Stimulated activated CD4-positive, alpha-beta T cell treated with anti-CD3 and anti-CD28 coated beads, Interleukin-1b, Interleukin-23, amount 100 ng/mL, for 4 hours (primary cell): ENCODE results near the gene ACADVL.
"Not testable (repeated sequence)": the region's sequence is repeated elsewhere in the genome, so short reads cannot be mapped to it uniquely, and the experiment has no call there.

Source experiments
- DNase-seq, 2 donors: peaks; one replicate each; pipeline ENCODE4 v3.0.0-alpha.2; 2020; ENCODE audit warnings: low read depth in 2 of 2

Gene ACADVL

DNA sequence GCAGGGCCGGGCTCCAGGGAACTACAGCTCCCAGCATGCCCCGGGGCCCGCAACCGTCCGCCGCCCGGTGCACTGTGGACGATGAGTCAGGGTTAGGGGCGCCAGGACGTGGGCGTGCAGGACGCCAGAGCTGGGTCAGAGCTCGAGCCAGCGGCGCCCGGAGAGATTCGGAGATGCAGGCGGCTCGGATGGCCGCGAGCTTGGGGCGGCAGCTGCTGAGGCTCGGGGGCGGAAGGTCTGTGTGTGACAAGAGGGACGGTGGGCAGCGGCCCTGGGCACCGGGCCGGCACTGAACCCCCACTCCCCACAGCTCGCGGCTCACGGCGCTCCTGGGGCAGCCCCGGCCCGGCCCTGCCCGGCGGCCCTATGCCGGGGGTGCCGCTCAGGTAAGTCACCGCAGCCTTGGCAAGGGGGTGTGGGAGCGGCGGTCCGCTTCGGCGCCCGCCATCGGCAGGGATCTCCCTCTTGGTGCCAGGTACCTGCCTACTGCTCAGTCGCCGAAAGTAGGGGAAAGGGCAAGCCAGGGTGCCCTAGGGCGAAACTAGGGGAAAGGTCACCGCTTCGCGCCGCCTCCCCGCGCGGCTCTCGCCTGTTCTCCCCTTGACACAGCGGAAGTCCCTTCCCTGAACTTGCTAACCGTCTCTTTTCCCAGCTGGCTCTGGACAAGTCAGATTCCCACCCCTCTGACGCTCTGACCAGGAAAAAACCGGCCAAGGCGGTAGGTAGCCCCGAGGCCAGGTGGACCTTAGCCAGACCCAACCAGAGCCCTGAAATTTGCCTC, at the start of gene ACADVL, which contains the start of gene DLG4:
Gene ACADVL (plus strand): TSS at position 127 of the 781 bp plus-strand sequence. CDS start 47 bp downstream, at position 174.
Gene DLG4 (minus strand): TSS at position 25 of the 781 bp plus-strand sequence.
- peak; percentile 55 to 76 for DNase-seq

DNA sequence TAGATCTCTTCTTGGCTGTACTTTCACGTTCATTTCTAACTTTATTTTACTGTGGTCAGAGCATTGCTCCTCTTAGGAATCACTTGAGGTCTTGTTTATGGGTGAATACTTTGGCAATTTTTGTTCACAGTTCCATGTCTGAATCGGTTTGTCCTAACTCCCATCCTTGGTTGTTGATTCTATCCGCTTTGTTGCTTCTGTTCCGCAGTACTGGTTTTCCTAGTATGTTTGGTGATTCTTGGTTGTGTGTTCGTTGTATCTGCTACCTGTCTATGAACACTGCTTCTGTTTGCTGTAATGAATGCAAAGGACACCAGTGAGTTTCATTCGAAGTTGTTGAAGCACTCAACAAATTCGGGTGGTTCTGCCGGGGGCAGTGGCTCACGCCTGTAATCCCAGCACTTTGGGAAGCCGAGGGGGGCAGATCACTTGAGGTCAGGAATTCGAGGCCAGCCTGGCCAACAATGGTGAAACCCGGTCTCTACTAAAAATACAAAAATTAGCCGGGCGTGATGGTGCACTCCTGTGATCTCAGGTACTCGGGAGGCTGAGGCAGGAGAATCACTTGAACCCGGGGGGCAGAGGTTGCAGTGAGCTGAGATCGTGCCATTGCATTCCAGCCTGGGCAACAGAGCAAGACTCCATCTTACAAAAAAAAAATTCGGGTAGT, 47.1 kb upstream of the ACADVL start:
- not testable (repeated sequence) for DNase-seq

DNA sequence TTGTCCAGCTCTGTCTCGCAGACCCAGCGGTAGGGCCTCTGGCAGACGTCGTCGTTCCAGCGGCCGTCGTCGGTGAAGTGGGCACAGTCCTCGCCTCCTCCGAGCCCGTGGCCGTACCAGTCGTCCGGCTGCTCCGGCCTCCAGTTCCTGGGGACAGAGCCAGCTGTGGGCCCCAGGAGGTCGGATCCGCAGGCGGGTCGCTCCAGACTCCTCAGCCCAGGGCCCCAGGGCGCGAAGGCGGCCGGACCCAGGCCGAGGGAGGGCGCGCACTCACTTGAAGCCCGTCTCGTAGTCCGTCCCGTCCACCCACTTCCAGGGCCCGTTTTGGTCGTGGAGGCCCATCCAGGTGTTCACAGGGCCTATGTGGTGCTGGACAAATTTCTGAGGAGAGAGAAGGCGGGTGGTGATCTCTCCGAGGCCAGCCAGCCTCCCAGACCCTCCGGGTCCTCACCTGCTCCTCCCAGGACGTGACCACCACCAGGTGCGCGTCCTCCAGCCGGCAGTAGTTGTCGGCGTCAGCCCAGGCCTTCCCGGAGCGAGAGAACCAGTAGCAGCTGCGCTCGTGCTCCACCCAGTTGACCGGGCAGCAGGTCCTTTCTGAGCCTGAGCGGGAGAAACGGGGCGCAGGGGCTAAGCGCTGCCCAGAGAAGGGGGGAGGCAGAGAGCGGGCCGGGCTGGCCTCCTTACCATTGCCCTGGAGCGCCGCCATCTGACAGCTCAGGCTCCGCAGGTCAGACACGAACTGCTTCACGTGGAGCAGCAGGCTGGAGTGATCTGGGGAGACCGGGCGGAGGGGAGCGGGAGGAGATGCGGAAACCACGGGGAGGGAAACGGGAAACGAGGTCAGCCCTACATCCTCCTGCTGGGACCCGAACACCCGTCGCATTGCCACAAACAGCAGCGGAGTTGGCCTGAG, 45.8 kb upstream of the ACADVL start:
- DNase-seq: peak; percentile 8 to 27

DNA sequence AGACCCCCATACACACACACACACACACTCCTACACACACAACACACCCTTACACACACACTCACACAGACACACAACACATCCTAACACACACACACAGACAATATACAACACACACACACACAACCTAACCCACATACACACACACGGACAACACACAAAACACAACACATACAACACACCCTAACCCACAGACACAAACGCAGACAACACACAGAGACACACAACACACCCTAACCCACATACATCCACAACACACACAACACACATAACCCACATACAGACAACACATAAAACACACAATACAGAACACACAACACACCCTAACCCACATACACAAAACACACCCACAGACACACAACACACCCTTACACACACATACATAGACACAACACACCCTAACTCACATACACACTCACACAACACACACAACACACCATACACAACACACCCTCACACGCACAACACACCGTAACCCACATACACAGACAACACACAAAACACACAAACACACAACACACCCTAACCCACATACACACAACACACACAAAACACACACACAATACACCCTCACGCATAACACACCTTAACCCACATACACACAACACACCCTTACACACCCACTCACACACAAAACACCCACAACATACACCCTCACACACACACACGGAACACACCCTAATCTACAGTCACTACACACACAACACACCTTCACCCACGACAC, 45.0 kb upstream of the ACADVL start:
- no peak for DNase-seq

DNA sequence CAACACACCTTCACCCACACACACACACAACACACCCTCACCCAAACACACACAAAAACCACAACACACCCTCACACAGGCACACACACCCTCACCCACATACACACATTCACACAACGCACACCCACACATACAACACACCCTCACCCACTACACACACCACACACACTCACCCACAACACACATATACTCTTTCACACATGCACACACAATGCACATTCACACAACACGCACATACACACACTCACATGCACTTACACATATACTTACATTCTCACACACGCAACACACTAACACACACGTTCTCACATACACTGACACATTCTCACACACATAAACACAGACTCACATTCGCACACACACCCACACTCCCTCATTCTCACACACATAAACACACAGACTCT, 44.4 kb upstream of the ACADVL start:
- no peak for DNase-seq

DNA sequence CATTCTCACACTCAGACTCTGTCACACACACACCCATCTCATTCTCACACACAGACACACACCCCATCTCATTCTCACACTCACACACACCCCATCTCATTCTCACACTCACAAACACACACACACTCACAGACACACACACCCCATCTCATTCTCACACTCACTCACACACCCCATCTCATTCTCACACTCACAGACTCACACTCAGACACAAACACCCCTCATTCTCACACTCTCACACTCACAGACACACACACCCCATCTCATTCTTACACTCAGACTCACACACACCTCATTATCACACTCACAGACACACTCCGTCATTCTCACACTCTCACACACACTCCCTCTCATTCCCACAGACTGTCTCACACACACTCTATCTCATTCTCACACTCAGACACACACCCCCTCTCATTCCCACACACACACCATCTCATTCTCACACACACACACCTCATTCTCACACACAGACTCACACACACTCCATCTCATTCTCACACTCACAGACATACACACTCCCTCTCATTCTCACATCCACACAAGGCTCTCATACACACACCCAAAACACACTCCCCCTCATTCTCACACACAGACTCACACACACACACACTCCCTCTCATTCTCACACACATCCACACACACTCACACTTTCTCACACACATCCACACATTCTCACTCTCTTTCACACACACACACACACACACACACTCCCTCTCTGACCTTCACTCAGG, 43.5 kb upstream of the ACADVL start:
- DNase-seq: no peak

DNA sequence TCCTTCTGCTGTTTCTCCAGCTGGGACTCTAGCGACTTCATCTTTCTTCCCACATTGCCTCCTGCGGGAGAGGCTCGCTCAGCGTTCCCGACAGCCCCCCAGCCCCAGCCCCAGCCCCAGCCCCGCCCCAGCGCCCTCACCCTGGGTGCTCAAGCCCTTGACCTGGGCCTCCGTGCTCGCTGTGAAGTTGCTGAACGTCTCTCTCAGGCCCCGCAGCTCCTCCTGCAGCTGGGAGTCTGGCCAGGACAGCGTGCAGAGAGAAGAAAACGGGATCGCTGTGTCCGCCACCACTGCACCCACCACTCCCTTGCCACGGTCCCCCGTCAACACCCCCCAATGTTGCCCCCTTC, 42.9 kb upstream of the ACADVL start:
- no peak for DNase-seq

DNA sequence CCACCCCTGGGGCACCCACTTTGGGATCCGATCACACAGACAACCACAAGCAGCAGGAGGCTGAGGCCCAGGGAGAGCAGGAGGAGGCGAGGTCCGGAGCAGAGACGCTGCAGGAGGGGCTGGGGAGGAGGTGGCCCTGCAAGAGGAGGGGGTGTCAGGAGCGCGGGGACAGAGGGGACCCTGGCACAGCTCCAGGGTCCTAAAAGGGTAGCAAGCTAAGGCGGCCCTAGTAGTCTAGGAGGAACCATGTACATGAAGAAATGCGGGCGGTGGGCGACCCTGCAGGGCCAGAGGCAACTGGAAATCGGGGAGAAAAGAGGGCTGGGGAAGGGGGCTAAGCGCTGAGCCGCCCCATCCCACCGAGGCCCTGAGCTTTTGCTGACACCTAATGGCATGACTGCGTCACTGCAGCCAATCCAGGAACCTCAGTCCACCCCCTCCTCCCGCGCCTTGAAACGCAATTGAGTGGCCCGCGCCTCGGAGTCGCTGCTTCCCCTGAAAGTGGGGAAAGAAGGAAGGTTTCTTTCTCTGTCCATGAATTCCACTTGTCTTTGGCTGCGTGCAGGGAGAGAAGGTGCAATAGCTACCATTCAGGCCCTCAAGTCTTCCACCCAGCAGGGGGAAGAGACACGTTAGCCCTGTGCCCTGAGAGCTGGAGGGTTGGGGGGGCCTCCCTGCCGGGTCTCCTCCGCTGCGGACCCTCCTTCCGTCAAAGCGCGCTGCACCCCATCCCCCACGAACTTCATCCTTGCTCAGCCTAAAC, 42.4 kb upstream of the ACADVL start:
- peak; percentile 51 to 53 for DNase-seq

DNA sequence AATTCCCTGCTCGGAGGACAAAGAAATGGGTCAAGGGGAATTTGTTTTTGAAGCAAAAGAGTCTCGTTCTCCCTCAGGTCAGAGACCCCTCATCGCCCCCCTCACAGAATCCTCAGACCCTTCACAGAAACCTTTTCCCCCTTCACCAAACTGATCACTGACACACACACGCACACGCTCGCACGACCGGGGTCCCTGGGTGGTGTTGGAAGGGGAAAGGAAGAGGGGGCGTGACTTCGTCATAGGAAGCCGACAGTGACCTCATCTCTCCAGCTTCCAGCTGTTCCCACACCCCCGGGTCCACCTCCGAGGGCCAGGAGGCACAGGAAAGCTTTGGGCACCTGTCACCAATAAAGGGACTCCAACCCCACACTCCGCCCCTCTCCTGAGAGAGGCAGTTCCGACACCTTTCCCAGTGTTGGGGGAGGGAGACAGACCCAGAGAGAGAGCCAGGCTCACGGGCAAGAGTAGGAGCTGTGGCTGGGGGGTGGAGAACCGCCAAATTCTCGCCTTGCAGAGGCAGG, 41.7 kb upstream of the ACADVL start:
- no peak for DNase-seq

DNA sequence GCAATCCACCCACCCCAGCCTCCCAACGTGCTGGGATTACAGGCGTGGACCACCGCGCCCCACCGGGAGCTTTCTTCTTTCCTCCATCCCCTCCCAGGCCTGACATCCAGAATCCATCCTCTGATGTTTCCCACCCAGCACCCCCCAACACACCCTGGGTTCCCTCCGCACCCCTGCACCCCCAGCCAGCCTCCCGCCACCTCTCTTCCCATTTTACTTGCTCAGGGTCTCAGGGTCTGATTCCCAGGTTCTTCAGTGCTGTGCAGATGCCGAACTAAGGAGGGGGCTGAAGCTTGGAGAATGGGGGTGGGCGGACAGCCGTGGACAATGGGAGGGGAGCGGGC, 40.8 kb upstream of the ACADVL start:
- no peak for DNase-seq

DNA sequence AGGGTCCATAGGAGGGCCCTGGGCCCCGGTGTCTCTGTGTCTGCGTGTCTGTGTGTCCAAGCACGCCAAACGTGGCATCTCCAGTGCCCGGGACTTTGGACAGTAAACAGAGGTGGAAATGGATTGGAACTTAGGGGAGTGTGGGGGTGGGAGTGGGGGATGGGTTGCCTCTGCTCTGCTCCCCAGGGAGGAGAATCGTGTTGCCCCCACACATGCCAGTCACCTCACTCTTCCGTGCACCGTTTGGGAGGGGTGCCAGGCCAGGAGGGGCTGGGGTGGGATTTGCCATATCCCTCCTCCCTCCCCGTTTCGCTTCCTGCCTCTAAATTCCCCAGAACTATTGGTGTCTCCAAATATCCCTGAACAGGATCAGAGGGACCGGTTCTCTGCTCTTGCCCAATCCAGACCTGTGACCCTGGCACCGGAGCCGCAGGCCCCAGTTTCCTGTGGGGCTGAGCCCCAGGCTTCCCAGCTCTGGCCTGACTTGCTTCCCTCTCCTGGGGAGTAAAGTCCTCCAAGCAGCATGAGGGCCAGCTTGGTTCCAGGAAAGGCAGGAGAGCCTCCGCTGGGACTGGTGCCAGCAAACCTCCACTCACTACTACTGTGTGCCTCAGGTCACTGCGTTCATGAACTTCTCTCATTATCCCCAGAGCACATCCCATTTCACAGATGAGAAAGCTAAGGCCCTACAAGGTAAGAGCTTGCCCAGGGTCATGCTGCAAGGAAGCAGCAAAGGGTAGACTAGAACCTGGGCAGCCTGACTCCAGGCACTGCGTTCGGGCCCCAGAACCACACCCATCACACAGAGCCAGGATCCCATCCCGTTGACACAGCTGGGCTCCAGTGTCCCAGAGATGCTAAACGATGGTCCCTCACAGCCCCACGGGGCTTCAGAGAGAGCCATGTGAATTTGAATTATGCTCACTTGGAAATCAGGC, 40.2 kb upstream of the ACADVL start, which contains the start of gene ASGR1:
Gene ASGR1 (minus strand): TSS at position 54 of the 938 bp plus-strand sequence. CDS start 807 bp downstream, outside the sequence.
- DNase-seq: no peak

DNA sequence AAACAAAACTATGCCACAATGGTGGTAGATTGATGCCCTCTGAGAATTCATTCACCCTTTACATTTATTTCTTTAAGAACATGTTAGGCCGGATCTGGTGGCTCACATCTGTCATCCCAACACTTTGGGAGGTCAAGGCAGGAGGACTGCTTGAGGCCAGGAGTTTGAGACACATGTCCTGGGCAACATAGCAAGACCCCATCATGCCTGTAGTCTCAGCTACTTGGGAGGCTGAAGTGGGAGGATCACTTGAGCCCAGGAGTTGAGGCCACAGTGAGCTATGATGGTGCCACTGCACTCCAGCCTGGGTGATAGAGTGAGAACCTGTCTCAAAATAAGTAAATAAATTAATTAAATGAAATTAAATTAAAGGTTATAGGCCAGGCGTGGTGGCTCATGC, 37.6 kb upstream of the ACADVL start:
- not testable (repeated sequence) for DNase-seq

DNA sequence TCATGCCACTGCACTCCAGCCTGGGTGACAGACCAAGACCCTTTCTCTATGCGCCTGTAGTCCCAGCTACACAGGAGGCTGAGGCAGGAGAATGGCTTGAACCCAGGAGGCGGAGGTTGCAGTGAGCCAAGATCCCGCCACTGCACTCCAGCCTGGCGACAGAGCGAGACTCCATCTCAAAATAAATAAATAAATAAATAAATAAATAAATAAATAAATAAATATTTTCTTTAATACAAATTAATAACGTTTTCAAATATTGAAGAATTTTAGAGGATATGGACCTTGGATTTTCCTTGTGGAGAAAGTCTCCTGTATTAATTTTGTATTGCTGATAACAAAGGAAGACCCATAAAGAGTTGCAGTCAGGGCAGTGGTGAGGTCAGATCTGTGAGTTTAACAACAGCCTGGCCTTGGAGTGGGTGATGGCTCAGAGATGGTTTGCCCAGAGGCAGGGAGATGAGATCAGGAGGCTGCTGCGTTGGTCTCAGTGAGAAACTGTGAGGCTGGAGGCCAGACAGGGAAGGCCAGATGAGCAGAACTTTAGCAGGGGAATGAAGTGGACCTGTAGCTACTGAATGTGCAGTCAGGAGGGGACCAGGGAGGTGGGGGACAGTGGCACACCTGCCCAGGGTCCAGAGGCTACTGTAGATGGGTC, 36.2 kb upstream of the ACADVL start:
- no peak for DNase-seq

DNA sequence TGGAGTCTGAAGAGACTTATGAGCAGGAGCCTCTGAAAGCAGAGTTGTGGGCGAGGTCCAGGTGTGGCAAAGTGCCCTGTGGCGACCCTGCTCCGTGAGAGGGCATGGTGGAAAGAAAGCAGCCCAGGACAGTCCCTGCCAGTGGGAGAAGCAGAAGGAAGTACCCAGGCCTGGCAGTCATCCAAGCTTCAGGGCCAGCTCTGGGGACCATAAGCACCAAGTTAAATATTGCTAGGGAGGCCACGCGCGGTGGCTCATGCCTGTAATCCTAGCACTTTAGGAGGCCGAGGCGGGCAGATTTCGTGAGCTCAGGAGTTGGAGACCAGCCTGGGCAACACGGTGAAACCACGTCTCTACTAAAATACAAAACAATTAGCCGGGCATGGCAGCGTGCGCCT, 35.6 kb upstream of the ACADVL start:
- DNase-seq: no peak

DNA sequence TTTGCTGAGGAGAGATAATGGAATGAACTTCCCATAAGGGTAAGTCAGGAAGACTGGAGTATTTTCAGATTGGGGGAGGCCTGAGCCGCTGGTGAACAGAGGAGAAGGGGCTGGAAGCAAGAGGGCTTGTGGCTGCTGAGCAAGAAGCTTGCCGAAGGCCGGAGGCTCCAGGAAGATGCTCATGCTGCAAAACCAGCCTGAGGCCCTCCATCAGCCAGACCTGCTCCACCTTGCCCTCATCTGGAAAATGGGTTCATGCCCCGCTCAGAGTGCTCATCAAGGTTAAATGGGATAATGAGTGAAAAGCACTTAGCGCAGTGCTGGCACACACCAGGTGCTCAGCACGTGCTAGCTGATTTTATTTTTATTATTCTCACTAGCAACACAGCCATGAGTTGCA, 35.1 kb upstream of the ACADVL start:
- DNase-seq: no peak

DNA sequence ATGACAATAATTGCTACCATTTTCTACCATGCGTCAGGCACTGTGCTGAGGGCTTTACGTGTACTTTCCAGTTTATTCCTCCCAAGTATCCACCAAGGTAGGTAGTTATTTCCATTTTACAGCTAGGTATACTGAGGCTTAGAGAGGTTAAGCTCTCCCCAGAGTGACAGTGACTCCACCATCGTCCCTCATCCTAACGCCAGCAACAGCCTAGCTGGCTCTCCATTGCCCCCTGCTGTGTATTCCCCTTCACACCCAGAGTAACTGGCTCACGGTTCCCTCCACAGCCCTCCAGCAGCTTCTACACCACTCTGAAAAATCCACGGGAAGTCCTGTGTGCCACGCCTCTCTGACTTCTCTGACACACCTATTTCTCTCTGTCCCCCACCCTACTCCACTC, 33.5 kb upstream of the ACADVL start:
- DNase-seq: no peak

DNA sequence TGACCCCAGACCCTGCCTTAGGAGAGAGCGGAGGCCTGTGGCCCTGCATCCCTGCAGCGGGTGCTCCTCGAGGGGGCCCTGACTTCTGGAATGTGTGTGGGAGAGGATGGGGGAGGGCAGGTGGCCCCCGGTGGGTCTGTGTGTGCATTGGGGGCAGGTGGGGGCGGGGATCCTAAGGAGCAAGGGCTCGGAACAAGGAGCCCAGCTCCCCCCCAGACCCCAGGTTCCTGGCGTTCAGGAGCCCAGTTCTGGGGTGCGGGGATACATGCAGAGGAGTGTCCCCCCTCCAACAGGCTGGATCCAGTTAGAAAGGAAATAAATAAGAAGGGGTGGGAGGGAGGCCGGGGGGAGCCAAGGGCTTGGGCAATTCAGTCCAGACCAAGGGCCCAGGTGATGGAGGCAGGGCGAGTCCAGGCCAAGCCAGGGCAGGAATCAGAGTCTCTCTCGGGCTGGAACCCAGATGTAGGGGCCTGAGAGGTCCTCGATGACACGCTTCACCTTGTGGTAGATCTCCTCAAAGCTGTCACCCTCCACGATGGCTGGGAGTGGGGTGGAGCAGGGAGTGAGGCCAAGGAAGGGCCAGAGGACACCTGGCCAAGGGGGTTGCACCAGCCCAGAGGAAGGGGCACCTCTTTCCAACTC, 29.3 kb upstream of the ACADVL start:
- no peak for DNase-seq

DNA sequence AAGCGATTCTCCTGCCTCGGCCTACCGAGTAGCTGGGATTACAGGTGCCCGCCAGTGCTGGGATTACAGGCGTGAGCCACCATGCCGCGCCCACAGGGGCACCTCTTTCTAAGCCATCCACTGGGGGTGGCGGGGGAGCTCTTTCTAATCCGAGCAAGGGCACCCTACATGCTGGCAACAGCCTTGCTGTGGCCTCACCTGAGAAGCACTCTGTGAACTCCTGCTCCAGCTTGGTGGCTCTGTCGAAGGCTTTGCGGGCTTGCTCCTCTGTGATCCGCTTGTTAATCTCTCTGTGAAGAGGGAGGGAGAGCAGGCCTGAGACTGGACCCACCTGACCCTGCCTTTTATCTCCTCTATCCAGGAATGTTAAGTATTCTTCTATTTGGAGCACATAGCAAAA, 28.7 kb upstream of the ACADVL start:
- no peak for DNase-seq
